ENCODE data around the gene VSIG4. TPM values are rescaled to one million over a fixed set of nuclear protein-coding genes. Genes with fewer than 3 reads are reported as not detected.
"Not testable (repeated sequence)": the region's sequence is repeated elsewhere in the genome, so short reads cannot be mapped to it uniquely, and the experiment has no call there.

VSIG4 gene
- total and polyA plus RNA-seq, 2 donors from 2014 or later = 15.9 to 80.0 TPM

DNA sequence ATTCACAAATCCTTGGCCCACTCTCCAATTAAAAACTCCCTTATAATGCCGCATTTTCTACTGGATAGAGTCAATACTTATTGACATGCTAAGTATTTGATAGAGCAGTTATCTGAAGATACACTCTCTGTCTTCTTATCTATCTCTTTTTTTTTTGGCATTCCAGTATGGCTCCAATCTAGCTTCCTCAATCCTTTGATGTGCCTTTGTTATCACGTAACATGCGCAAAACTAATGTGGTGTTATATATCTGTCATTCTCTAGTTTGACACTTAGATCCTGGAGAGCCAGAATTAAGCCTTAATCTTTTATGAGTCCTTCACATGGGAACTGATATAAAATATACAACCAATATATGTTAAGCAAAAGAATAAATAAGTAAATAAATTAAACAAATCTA is 54.7 kb downstream of the VSIG4 start:
- intact Hi-C loops (cut with DNase I) = loop anchor here (10.0 kb wide), 1 partner anchor 400 kb away; no protein-coding TSS in a partner anchor
- H3K9ac ChIP-seq (ENCODE audit: low read length in 3 of 3) = no peak overlapping the region

DNA sequence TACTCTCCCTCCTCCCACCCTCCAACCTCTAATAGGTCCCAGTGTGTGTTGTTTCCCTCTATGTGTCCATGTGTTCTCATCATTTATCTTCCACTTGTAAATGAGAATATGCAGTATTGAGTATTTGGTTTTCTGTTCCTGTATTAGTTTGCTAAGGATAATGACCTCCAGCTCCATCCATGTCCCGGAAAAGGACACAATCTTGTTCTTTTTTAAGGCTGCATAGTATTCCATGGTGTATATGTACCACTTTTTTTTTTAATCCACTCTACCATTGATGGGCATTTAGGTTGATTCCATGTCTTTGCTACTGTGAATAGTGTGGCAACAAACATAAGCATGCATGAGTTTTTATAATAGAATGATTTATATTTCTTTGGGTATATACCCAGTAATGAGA is 62.7 kb downstream of the VSIG4 start:
- H3K4me1 ChIP-seq (ENCODE audit: control insufficient read depth in 2 of 3, insufficient read depth in 2 of 3, low read depth in 1 of 3, low read length in 3 of 3); H3K9me3 ChIP-seq (ENCODE audit: control insufficient read depth in 2 of 3, insufficient read depth in 1 of 3, low read length in 3 of 3); H3K36me3 ChIP-seq (ENCODE audit: control insufficient read depth in 2 of 3, insufficient read depth in 3 of 3, low read length in 3 of 3); DNase-seq; intact Hi-C loops (cut with DNase I); FAIRE-seq; H3K4me3 ChIP-seq (ENCODE audit: low read length in 3 of 3); H3K27me3 ChIP-seq (ENCODE audit: control insufficient read depth, insufficient read depth, low read length); H3K9ac ChIP-seq (ENCODE audit: low read length in 3 of 3); H3K27ac ChIP-seq (ENCODE audit: low read depth in 2 of 2, low read length in 2 of 2): not testable (repeated sequence)

More for the DNA sequence above, 54.7 kb downstream of the VSIG4 start:
- FAIRE-seq (no peak), DNase-seq (no peak)
- no peaks in the 10 kb centered on the region for H3K36me3 ChIP-seq (ENCODE audit: control insufficient read depth in 2 of 3, insufficient read depth in 3 of 3, low read length in 3 of 3)
- H3K27ac ChIP-seq (ENCODE audit: low read depth in 2 of 2, low read length in 2 of 2) = no peak overlapping the region
- H3K4me3 ChIP-seq (ENCODE audit: low read length in 3 of 3) = no peak overlapping the region
- TF ChIP-seq CTCF (IDR thresholded peaks at IDR 0.05; ENCODE audit: borderline replicate concordance, extremely low read depth, insufficient read depth) = no peak
- H3K27me3 ChIP-seq (ENCODE audit: control insufficient read depth, insufficient read depth, low read length) = no peaks in the 10 kb centered on the region
- H3K4me1 ChIP-seq (ENCODE audit: control insufficient read depth in 2 of 3, insufficient read depth in 2 of 3, low read depth in 1 of 3, low read length in 3 of 3) = no peaks in the 10 kb centered on the region
- H3K9me3 ChIP-seq (ENCODE audit: control insufficient read depth in 2 of 3, insufficient read depth in 1 of 3, low read length in 3 of 3) = no peaks in the 10 kb centered on the region

- Histone ChIP-seq H3K9ac (ENCODE audit: low read length in 3 of 3) (no peak overlapping the region), H3K27ac (ENCODE audit: low read depth in 2 of 2, low read length in 2 of 2) (no peak overlapping the region), H3K4me3 (ENCODE audit: low read length in 3 of 3) (no peak overlapping the region), H3K4me1 (ENCODE audit: control insufficient read depth in 2 of 3, insufficient read depth in 2 of 3, low read depth in 1 of 3, low read length in 3 of 3) (no peaks in the 10 kb centered on the region), H3K36me3 (ENCODE audit: control insufficient read depth in 2 of 3, insufficient read depth in 3 of 3, low read length in 3 of 3) (no peaks in the 10 kb centered on the region), H3K9me3 (ENCODE audit: control insufficient read depth in 2 of 3, insufficient read depth in 1 of 3, low read length in 3 of 3) (no peaks in the 10 kb centered on the region), H3K27me3 (ENCODE audit: control insufficient read depth, insufficient read depth, low read length) (no peaks in the 10 kb centered on the region)
- DNase-seq = no peak
- TF ChIP-seq CTCF (IDR thresholded peaks at IDR 0.05; ENCODE audit: borderline replicate concordance, extremely low read depth, insufficient read depth) = no peak
- intact Hi-C loops (cut with DNase I) = no loop called here
- FAIRE-seq = no peak
These were observed 63.7 kb downstream of the VSIG4 start for GRCh38 chrX:65976161-65976560.

- intact Hi-C loops (cut with DNase I); H3K9me3 ChIP-seq (ENCODE audit: control insufficient read depth in 2 of 3, insufficient read depth in 1 of 3, low read length in 3 of 3); H3K27me3 ChIP-seq (ENCODE audit: control insufficient read depth, insufficient read depth, low read length); FAIRE-seq; H3K4me1 ChIP-seq (ENCODE audit: control insufficient read depth in 2 of 3, insufficient read depth in 2 of 3, low read depth in 1 of 3, low read length in 3 of 3); H3K27ac ChIP-seq (ENCODE audit: low read depth in 2 of 2, low read length in 2 of 2); H3K9ac ChIP-seq (ENCODE audit: low read length in 3 of 3); H3K4me3 ChIP-seq (ENCODE audit: low read length in 3 of 3); H3K36me3 ChIP-seq (ENCODE audit: control insufficient read depth in 2 of 3, insufficient read depth in 3 of 3, low read length in 3 of 3): not testable (repeated sequence)
- DNase-seq = peak in 1 of 5 donors; percentile 69
These were observed 64.6 kb downstream of the VSIG4 start for GRCh38 chrX:65975161-65975751.

Other genes starting within 250 kb of the VSIG4 start
- gene HEPH, start 124.2 kb upstream of the VSIG4 start, total RNA-seq = 14.4 TPM
- 6.2 TPM for gene HEPH, start 124.2 kb upstream of the VSIG4 start, polyA plus RNA-seq (ENCODE audit: insufficient read depth, low read depth, low replicate concordance)